Astrocyte (in vitro differentiated cells and primary cell): Measurements from ENCODE around the gene POC1B.

Experiments used
- EZH2 ChIP-seq: IDR thresholded peaks from 2 replicates; pipeline ENCODE4 v1.6.1; 2012; ENCODE audit warnings: mild to moderate bottlenecking, low read length, inconsistent platforms; ENCODE audit not compliant: insufficient read depth
- TF ChIP-seq, protein P1 (sequence below): IDR thresholded peaks from 2 replicates; pipeline ENCODE4 v1.5.1; 2011; ENCODE audit warnings: low read depth, mild to moderate bottlenecking, inconsistent platforms, low read length, moderate library complexity; ENCODE audit not compliant: insufficient read depth

DNA sequence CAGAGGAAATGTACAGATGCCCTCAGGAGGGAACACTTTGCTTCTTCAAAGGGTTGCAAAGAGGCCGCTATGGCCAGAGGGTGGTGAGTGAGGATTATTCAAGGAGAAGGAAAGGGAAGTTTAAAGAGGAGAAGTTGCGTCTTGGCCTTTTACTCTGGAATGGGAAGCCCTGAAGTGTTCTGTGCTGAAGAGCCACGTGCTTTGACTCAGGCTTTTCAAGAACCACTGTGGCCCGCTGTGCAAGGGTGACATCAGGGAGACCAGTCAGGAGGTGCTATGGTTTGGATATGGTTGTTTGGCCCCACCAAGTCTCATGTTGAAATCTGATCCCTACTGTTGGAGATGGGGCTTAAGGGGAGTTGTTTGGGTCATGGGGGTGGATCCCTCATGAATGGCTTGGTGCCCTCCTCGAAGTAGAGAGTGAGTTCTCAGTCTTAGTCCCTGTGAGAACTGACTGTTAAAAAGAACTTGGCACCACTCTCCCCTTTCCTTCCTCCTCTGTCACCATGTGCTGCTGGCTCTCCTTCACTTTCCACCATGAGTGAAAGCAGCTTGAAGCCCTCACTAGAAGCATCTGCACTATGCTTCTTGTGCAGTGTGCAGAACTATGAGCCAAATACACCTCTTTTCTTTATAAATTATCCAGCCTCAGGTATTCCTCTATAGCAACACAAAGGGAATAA, 107.5 kb downstream of the POC1B start:
- TF ChIP-seq, protein P1, sequence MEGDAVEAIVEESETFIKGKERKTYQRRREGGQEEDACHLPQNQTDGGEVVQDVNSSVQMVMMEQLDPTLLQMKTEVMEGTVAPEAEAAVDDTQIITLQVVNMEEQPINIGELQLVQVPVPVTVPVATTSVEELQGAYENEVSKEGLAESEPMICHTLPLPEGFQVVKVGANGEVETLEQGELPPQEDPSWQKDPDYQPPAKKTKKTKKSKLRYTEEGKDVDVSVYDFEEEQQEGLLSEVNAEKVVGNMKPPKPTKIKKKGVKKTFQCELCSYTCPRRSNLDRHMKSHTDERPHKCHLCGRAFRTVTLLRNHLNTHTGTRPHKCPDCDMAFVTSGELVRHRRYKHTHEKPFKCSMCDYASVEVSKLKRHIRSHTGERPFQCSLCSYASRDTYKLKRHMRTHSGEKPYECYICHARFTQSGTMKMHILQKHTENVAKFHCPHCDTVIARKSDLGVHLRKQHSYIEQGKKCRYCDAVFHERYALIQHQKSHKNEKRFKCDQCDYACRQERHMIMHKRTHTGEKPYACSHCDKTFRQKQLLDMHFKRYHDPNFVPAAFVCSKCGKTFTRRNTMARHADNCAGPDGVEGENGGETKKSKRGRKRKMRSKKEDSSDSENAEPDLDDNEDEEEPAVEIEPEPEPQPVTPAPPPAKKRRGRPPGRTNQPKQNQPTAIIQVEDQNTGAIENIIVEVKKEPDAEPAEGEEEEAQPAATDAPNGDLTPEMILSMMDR: no peak
- TF ChIP-seq EZH2: no peak
